HG02981 (cell line): ENCODE measurements around the gene OR2C3.

Experiments
- ATAC-seq: cut with Tn5 transposase; IDR thresholded peaks from one replicate; pipeline ENCODE4 v1.9.1; 2021; ENCODE audit warnings: mild to moderate bottlenecking, moderate library complexity; ENCODE audit not compliant: unreplicated experiment

Gene OR2C3

GRCh38 chr1:247518613-247518891 lies 17.7 kb downstream of the OR2C3 start:
- no peak for ATAC-seq

- ATAC-seq, result no peak
Observed at GRCh38 chr1:247517795-247518612, 18.2 kb downstream of the OR2C3 start.

GRCh38 chr1:247506831-247507230 lies 29.4 kb downstream of the OR2C3 start:
- ATAC-seq, result no peak

- ATAC-seq, result no peak
Observed at GRCh38 chr1:247500865-247501264, 35.4 kb downstream of the OR2C3 start.

- ATAC-seq, result no peak
Observed at GRCh38 chr1:247496581-247497285, 39.5 kb downstream of the OR2C3 start.

GRCh38 chr1:247494767-247495166 lies 41.5 kb downstream of the OR2C3 start:
- ATAC-seq, result peak; percentile 89

GRCh38 chr1:247493106-247493505 lies 43.1 kb downstream of the OR2C3 start:
- ATAC-seq, result no peak

- ATAC-seq, result no peak
Observed at GRCh38 chr1:247491328-247491727, 44.9 kb downstream of the OR2C3 start.

- ATAC-seq, result no peak
Observed at GRCh38 chr1:247487057-247487456, 49.2 kb downstream of the OR2C3 start.

- no peak for ATAC-seq
Observed at GRCh38 chr1:247482747-247483146, 53.5 kb downstream of the OR2C3 start.

- peak; percentile 50 for ATAC-seq
Observed at GRCh38 chr1:247476328-247477058, 59.7 kb downstream of the OR2C3 start.

- no peak for ATAC-seq
Observed at GRCh38 chr1:247475793-247476192, 60.4 kb downstream of the OR2C3 start.
